ENCODE results near the gene MLLT3.

MLLT3 gene

GRCh38 chr9:20553558-20554149, 68.6 kb downstream of the MLLT3 start:
- DNase-seq = no peak

- DNase-seq = no peak
Observed at GRCh38 chr9:20552874-20553557, 69.3 kb downstream of the MLLT3 start.

GRCh38 chr9:20551835-20552234, 70.5 kb downstream of the MLLT3 start:
- DNase-seq = no peak

GRCh38 chr9:20551236-20551635, 71.1 kb downstream of the MLLT3 start:
- DNase-seq = no peak

- no peak for DNase-seq
Observed at GRCh38 chr9:20550326-20550725, 72.0 kb downstream of the MLLT3 start.

GRCh38 chr9:20549053-20549452, 73.2 kb downstream of the MLLT3 start:
- DNase-seq = no peak

- no peak for DNase-seq
Observed at GRCh38 chr9:20545023-20545622, 77.2 kb downstream of the MLLT3 start.

GRCh38 chr9:20540169-20540863, 82.0 kb downstream of the MLLT3 start:
- DNase-seq = no peak

- DNase-seq = no peak
Observed at GRCh38 chr9:20538956-20539355, 83.3 kb downstream of the MLLT3 start.

GRCh38 chr9:20538092-20538491, 84.2 kb downstream of the MLLT3 start:
- no peak for DNase-seq

GRCh38 chr9:20537294-20537693, 85.0 kb downstream of the MLLT3 start:
- no peak for DNase-seq

GRCh38 chr9:20532584-20532983, 89.7 kb downstream of the MLLT3 start:
- DNase-seq = no peak

GRCh38 chr9:20529837-20530236, 92.5 kb downstream of the MLLT3 start:
- no peak for DNase-seq

GRCh38 chr9:20528253-20528652, 94.0 kb downstream of the MLLT3 start:
- no peak for DNase-seq

- no peak for DNase-seq
Observed at GRCh38 chr9:20526500-20527319, 95.6 kb downstream of the MLLT3 start.

GRCh38 chr9:20524776-20525175, 97.5 kb downstream of the MLLT3 start:
- no peak for DNase-seq

GRCh38 chr9:20518737-20519136, 103.6 kb downstream of the MLLT3 start:
- no peak for DNase-seq

- DNase-seq = no peak
Observed at GRCh38 chr9:20513126-20513913, 109.0 kb downstream of the MLLT3 start.

- no peak for DNase-seq
Observed at GRCh38 chr9:20512636-20513035, 109.7 kb downstream of the MLLT3 start.

- DNase-seq = no peak
Observed at GRCh38 chr9:20512106-20512505, 110.2 kb downstream of the MLLT3 start.

GRCh38 chr9:20511686-20512085, 110.6 kb downstream of the MLLT3 start:
- DNase-seq = no peak

GRCh38 chr9:20509466-20509865, 112.8 kb downstream of the MLLT3 start:
- DNase-seq = no peak
